Endothelial cell of umbilical vein (primary cell): ENCODE measurements around the gene ZMIZ2.

Experiments
- JUN ChIP-seq: IDR thresholded peaks from 2 replicates; pipeline ENCODE4 v1.6.1; 2011; ENCODE audit warnings: borderline replicate concordance, low read depth; ENCODE audit not compliant: insufficient read length, insufficient read depth
- TF ChIP-seq, protein P1 (sequence below), 2 donors: IDR thresholded peaks; 1 replicate in 1 of 2; 2 replicates in 1 of 2; pipeline ENCODE4 v1.5.1; 2011; ENCODE audit warnings: low read length in 2 of 2, mild to moderate bottlenecking in 2 of 2, moderate library complexity in 2 of 2, control low read depth in 1 of 2, inconsistent platforms in 1 of 2, low read depth in 1 of 2; ENCODE audit not compliant: insufficient read depth in 1 of 2; ENCODE audit errors: extremely low read depth in 1 of 2

- TF ChIP-seq JUN, result no peak
- TF ChIP-seq, protein P1, sequence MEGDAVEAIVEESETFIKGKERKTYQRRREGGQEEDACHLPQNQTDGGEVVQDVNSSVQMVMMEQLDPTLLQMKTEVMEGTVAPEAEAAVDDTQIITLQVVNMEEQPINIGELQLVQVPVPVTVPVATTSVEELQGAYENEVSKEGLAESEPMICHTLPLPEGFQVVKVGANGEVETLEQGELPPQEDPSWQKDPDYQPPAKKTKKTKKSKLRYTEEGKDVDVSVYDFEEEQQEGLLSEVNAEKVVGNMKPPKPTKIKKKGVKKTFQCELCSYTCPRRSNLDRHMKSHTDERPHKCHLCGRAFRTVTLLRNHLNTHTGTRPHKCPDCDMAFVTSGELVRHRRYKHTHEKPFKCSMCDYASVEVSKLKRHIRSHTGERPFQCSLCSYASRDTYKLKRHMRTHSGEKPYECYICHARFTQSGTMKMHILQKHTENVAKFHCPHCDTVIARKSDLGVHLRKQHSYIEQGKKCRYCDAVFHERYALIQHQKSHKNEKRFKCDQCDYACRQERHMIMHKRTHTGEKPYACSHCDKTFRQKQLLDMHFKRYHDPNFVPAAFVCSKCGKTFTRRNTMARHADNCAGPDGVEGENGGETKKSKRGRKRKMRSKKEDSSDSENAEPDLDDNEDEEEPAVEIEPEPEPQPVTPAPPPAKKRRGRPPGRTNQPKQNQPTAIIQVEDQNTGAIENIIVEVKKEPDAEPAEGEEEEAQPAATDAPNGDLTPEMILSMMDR (IDR thresholded peaks at IDR 0.05; ENCODE audit: extremely low read depth in 1 of 2, insufficient read depth in 1 of 2, low read depth in 1 of 2, low read length in 2 of 2), result no peak
Observed at GRCh38 chr7:44748948-44749731, 493 bp downstream of the ZMIZ2 start.
